ENCODE measurements around the gene PCSK2.

DNA sequence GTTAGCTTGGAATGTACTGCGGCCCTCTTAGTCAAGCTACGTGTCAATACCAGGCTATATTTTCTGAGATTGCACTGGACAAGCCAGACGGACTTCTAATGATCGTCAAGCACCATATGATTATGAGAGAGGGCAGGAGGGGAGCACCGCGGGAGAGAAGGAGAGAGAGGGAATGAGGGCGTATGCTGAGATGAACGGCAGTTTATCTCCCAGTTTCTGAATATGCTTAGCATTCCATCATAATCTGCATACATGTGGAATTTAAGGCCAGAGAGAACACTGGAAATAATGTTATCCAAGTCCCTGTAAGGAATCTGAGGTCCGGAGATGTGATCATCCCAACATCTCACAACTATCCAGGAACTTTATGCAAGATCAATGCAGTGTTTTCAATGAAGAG, 244.1 kb downstream of the PCSK2 start:
- TF ChIP-seq, protein P1, sequence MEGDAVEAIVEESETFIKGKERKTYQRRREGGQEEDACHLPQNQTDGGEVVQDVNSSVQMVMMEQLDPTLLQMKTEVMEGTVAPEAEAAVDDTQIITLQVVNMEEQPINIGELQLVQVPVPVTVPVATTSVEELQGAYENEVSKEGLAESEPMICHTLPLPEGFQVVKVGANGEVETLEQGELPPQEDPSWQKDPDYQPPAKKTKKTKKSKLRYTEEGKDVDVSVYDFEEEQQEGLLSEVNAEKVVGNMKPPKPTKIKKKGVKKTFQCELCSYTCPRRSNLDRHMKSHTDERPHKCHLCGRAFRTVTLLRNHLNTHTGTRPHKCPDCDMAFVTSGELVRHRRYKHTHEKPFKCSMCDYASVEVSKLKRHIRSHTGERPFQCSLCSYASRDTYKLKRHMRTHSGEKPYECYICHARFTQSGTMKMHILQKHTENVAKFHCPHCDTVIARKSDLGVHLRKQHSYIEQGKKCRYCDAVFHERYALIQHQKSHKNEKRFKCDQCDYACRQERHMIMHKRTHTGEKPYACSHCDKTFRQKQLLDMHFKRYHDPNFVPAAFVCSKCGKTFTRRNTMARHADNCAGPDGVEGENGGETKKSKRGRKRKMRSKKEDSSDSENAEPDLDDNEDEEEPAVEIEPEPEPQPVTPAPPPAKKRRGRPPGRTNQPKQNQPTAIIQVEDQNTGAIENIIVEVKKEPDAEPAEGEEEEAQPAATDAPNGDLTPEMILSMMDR (IDR thresholded peaks at IDR 0.05; ENCODE audit: low read depth, low read length, poor library complexity, severe bottlenecking): no peak
- no peak for TF ChIP-seq EZH2phosphoT487 (IDR thresholded peaks at IDR 0.05; ENCODE audit: borderline replicate concordance, low read length)
